GM15510 (cell line): ENCODE data around the gene TNFRSF6B.

Experiments used
- POLR2A ChIP-seq: IDR thresholded peaks from 3 replicates; pipeline ENCODE4 v1.6.1; 2011; ENCODE audit warnings: borderline replicate concordance; ENCODE audit not compliant: insufficient read length; ENCODE audit errors: extremely low read depth

TNFRSF6B gene

GRCh38 chr20:63697357-63697867 lies 960 bp downstream of the TNFRSF6B start:
- no peak for TF ChIP-seq POLR2A

- TF ChIP-seq POLR2A = no peak
Observed at GRCh38 chr20:63697868-63698545, 1.6 kb downstream of the TNFRSF6B start.

- peak; percentile 11 for TF ChIP-seq POLR2A
Observed at GRCh38 chr20:63698739-63699465, 2.5 kb downstream of the TNFRSF6B start.

GRCh38 chr20:63699466-63700198 lies 3.2 kb downstream of the TNFRSF6B start:
- TF ChIP-seq POLR2A = no peak

GRCh38 chr20:63700199-63701050 lies 4.0 kb downstream of the TNFRSF6B start:
- no peak for TF ChIP-seq POLR2A

GRCh38 chr20:63701051-63701328 lies 4.5 kb downstream of the TNFRSF6B start:
- TF ChIP-seq POLR2A = no peak

- no peak for TF ChIP-seq POLR2A
Observed at GRCh38 chr20:63701329-63702035, 5.0 kb downstream of the TNFRSF6B start.

GRCh38 chr20:63702036-63702665 lies 5.7 kb downstream of the TNFRSF6B start:
- TF ChIP-seq POLR2A = no peak

- TF ChIP-seq POLR2A = no peak
Observed at GRCh38 chr20:63702751-63703470, 6.5 kb downstream of the TNFRSF6B start.

GRCh38 chr20:63703471-63703975 lies 7.1 kb downstream of the TNFRSF6B start:
- no peak for TF ChIP-seq POLR2A

- TF ChIP-seq POLR2A = no peak
Observed at GRCh38 chr20:63703976-63704748, 7.7 kb downstream of the TNFRSF6B start.

- TF ChIP-seq POLR2A = no peak
Observed at GRCh38 chr20:63704749-63705117, 8.3 kb downstream of the TNFRSF6B start.
